Measurements from ENCODE around the gene TAOK2. TPM values are rescaled to one million over a fixed set of nuclear protein-coding genes. Genes with fewer than 3 reads are reported as not detected.
"Not testable (repeated sequence)": the region's sequence is repeated elsewhere in the genome, so short reads cannot be mapped to it uniquely, and the experiment has no call there.

TAOK2 gene
- total and polyA plus RNA-seq, 5 donors: 37.2 to 40.1 (median 39.1) TPM

DNA sequence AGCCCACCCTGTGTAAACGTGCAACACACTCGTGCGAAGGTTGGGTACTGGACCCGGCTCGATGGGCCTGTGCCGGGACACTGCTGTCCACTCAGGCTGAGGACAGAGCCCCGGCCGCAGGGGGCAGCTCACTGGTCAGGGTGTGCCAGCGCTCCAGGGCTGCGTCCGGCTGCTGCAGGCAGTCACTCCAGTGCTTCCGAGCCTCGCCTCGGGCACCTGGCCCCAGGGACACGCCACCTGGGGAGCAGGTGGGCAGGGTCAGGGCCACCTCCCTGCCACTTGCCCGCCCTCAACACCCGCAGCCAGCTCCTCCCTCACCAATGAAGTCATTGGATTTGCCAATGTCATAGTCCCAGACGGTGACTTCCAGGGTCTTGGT, 32.4 kb downstream of the TAOK2 start:
- intact Hi-C loops (cut with DNase I): no loop called here
- DNase-seq: peak in 2 of 3 donors; percentile 35 to 66

GRCh38 chr16:30006659-30007377, 33.1 kb downstream of the TAOK2 start:
- ATAC-seq (no peak), DNase-seq (peak in 2 of 3 donors; percentile 52 to 61)
- Histone ChIP-seq H3K9me3 (ENCODE audit: control insufficient read depth, low read length) (no peaks in the 10 kb centered on the region), H3K4me3 (ENCODE audit: low read length) (no peak overlapping the region), H3K27ac (ENCODE audit: low read length) (no peak overlapping the region), H3K4me1 (ENCODE audit: control insufficient read depth, insufficient read depth, low read length) (no peaks in the 10 kb centered on the region), H3K27me3 (ENCODE audit: control insufficient read depth, insufficient read depth) (no peaks in the 10 kb centered on the region)
- intact Hi-C loops (cut with DNase I): no loop called here
- 81% methylated on average over 34 of the region's 34 CpGs for WGBS

More for the DNA sequence above, 32.4 kb downstream of the TAOK2 start:
- Histone ChIP-seq H3K27me3 (ENCODE audit: control insufficient read depth, insufficient read depth) (no peaks in the 10 kb centered on the region), H3K27ac (ENCODE audit: low read length) (no peak overlapping the region), H3K9me3 (ENCODE audit: control insufficient read depth, low read length) (no peaks in the 10 kb centered on the region), H3K4me3 (ENCODE audit: low read length) (no peak overlapping the region), H3K4me1 (ENCODE audit: control insufficient read depth, insufficient read depth, low read length) (no peaks in the 10 kb centered on the region)
- peak in 1 of 2 donors; percentile 2 for ATAC-seq
- WGBS: 89% methylated on average over 18 of the region's 18 CpGs

- Histone ChIP-seq H3K4me3 (ENCODE audit: low read length) (no peak overlapping the region), H3K4me1 (ENCODE audit: control insufficient read depth, insufficient read depth, low read length) (no peaks in the 10 kb centered on the region), H3K27me3 (ENCODE audit: control insufficient read depth, insufficient read depth) (no peaks in the 10 kb centered on the region), H3K9me3 (ENCODE audit: control insufficient read depth, low read length) (no peaks in the 10 kb centered on the region), H3K27ac (ENCODE audit: low read length) (no peak overlapping the region)
- DNase-seq (peak in 1 of 3 donors; percentile 22), ATAC-seq (no peak)
- WGBS: 70% methylated on average over 11 of the region's 11 CpGs
- intact Hi-C loops (cut with DNase I): no loop called here
These were observed 33.8 kb downstream of the TAOK2 start for GRCh38 chr16:30007378-30007895.

GRCh38 chr16:30009085-30009862, 35.6 kb downstream of the TAOK2 start:
- intact Hi-C loops (cut with DNase I): no loop called here
- H3K4me1 ChIP-seq (ENCODE audit: control insufficient read depth, insufficient read depth, low read length): no peaks in the 10 kb centered on the region
- no peak overlapping the region for H3K27ac ChIP-seq (ENCODE audit: low read length)
- ATAC-seq (no peak), DNase-seq (peak in 2 of 3 donors; percentile 45 to 49)
- no peak overlapping the region for H3K4me3 ChIP-seq (ENCODE audit: low read length)
- no peaks in the 10 kb centered on the region for H3K27me3 ChIP-seq (ENCODE audit: control insufficient read depth, insufficient read depth)
- 43% methylated on average over 26 of the region's 26 CpGs for WGBS
- no peaks in the 10 kb centered on the region for H3K9me3 ChIP-seq (ENCODE audit: control insufficient read depth, low read length)

DNA sequence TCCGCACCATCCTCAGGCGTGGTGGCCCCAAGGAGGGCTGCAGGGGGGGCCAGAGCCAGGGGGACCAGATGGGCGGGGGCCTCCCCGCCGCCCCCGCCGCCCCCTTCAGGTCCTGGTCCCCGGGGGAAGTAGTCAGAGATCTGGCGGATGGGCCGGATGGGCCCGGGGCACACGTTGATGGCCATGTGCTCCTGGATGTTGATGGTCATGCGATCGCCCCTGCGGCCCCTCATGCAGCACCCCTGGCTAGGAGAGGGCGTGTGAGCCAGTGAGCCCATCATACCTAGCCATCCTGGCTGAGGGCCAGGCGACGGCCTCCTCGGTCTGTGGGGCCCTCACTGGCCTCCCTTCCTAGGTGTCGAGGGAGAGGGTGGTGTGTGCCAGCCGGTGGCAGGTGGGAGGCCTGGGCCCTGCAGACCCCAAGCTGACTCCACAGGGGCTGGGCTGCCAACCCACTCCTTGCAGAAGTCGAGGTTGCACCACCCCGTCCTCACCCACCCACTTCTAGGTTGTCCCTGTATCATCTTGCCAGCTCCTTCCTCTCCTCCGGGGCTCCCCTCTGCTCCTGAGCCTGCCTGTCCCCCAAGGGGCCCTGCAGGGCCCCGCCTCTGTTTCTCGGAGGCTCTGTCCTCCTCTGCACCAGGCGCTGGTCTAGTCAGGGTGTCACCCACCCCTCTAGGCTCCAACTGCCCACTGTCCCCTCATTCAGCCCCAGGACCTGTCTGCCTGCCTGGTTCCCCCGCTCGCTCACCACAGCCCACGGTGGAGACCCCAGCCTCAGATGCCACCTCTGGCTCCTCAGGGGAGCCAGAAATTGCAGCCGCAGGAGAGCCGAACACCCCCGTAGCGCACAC, 36.5 kb downstream of the TAOK2 start:
- Histone ChIP-seq H3K4me1 (ENCODE audit: control insufficient read depth, insufficient read depth, low read length) (no peaks in the 10 kb centered on the region), H3K27me3 (ENCODE audit: control insufficient read depth, insufficient read depth) (no peaks in the 10 kb centered on the region), H3K9me3 (ENCODE audit: control insufficient read depth, low read length) (no peaks in the 10 kb centered on the region), H3K27ac (ENCODE audit: low read length) (no peak overlapping the region), H3K4me3 (ENCODE audit: low read length) (peak overlapping the region; percentile 31)
- ATAC-seq (no peak), DNase-seq (peak in 2 of 3 donors; percentile 56 to 59)
- intact Hi-C loops (cut with DNase I): no loop called here
- WGBS: 24% methylated on average over 34 of the region's 34 CpGs

DNA sequence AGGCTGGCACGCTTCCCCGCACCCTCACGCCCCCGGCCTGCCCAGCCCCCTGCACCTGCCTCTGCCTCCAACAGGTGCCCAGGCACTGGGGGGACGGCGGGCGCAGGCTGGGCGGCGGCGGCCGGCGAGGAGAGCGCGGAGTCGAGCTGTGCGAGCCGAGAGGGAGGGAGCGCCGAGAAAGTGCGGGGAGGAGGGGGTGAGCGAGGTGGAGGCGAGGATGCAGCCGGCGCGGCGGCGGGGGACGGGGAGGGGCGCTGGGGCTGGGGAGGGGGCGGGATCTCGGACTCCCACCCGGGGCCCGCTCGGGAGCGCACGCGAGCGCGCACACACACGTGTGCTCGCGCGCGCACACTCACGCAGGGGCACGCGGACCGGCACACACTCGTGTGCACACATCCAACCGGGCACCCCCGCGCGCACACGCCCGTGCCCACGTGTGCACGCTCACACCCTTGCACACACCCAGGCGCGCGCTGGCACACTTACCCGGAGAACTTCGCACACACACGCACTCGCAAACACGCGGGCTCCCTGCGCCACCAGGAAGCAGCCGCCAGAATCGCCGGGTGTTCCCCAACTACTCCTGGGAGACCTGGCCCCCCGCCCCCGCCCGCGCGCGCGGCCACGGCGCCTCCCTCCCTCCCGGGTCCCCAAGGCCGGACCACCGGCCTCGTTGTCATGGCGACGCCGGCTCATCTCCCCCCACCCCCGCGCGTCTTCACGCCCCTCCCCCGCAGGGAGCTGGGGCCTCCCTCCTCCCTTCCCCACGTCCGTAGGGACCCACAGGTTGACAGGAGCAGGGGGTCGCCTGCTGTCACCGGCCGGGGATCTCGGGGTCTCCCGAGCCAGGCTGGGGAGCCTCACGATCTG, 37.4 kb downstream of the TAOK2 start, which contains the start of gene DOC2A:
DOC2A (minus strand) TSS at position 184 of the 870 bp plus-strand sequence. CDS start 805 bp downstream, outside the sequence.
- ATAC-seq: peak in 1 of 2 donors; percentile 22
- no peak within 1 kb of the TSS for H3K27ac ChIP-seq (ENCODE audit: low read length)
- under 1% methylated on average over 99 of the region's 99 CpGs for WGBS

DNA sequence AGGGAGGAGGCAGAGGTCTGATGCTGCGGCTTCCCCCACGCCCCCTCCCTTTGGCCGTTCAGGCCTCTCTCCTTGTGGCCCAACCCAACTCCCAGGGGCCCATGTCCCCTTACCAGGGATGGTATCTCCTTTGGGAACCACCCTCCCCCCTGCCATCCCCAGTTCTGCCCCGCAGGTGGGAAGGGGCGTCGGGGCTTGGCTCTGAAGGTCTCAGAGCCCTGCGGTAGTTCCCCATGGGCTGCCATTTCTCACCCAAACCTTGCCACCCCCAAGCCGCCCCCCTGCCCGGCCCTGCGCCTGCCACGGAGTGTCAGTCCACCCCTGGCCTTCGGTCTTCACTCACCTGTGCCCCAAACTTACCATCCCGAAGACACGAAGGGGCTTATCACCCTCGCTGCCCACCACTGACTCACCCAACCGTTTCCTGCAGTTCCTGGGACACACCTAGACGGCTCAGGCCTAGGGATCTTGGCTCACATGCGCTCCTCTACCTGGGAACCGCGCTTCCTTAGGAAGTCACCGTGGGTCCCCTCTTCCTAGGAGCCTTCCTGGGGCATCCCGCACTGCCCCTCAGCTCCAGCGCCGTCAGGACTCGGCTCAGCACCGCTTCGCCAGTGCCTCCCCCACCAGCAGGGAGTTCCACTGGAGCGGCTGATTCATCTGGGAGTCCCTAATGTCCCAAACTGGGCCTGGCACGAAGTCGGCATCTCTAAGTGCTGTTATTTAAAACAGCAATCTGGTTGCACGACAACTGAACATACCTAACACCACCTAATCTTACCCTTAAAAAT, 38.2 kb downstream of the TAOK2 start:
- no peaks in the 10 kb centered on the region for H3K27me3 ChIP-seq (ENCODE audit: control insufficient read depth, insufficient read depth)
- 17% methylated on average over 31 of the region's 31 CpGs for WGBS
- H3K4me3 ChIP-seq (ENCODE audit: low read length): no peak overlapping the region
- ATAC-seq: peak in 1 of 2 donors; percentile 17
- H3K27ac ChIP-seq (ENCODE audit: low read length): no peak overlapping the region
- H3K4me1 ChIP-seq (ENCODE audit: control insufficient read depth, insufficient read depth, low read length): no peaks in the 10 kb centered on the region
- H3K9me3 ChIP-seq (ENCODE audit: control insufficient read depth, low read length): no peaks in the 10 kb centered on the region
- DNase-seq: peak in 2 of 3 donors; percentile 36 to 37
- intact Hi-C loops (cut with DNase I): no loop called here

More for the DNA sequence above, 37.4 kb downstream of the TAOK2 start, which contains the start of gene DOC2A:
- Histone ChIP-seq H3K4me1 (ENCODE audit: control insufficient read depth, insufficient read depth, low read length) (no peaks in the 10 kb centered on the region), H3K9me3 (ENCODE audit: control insufficient read depth, low read length) (no peaks in the 10 kb centered on the region), H3K27me3 (ENCODE audit: control insufficient read depth, insufficient read depth) (no peaks in the 10 kb centered on the region), H3K4me3 (ENCODE audit: low read length) (peak within 1 kb of the TSS; percentile 31)
- intact Hi-C loops (cut with DNase I): no loop called here
- DNase-seq: peak in 2 of 3 donors; percentile 56 to 59

GRCh38 chr16:30012598-30012997, 38.9 kb downstream of the TAOK2 start:
- H3K9me3 ChIP-seq (ENCODE audit: control insufficient read depth, low read length); H3K4me3 ChIP-seq (ENCODE audit: low read length); H3K27me3 ChIP-seq (ENCODE audit: control insufficient read depth, insufficient read depth); H3K4me1 ChIP-seq (ENCODE audit: control insufficient read depth, insufficient read depth, low read length); intact Hi-C loops (cut with DNase I); H3K27ac ChIP-seq (ENCODE audit: low read length); ATAC-seq: not testable (repeated sequence)
- peak in 1 of 3 donors; percentile 31 for DNase-seq
- WGBS: 81% methylated on average over 14 of the region's 14 CpGs

GRCh38 chr16:30015450-30015849, 41.8 kb downstream of the TAOK2 start:
- WGBS: 85% methylated on average over 7 of the region's 7 CpGs

More at GRCh38 chr16:30015450-30015849, 41.8 kb downstream of the TAOK2 start:
- not testable (repeated sequence) for H3K4me1 ChIP-seq (ENCODE audit: control insufficient read depth, insufficient read depth, low read length); H3K4me3 ChIP-seq (ENCODE audit: low read length); DNase-seq; H3K9me3 ChIP-seq (ENCODE audit: control insufficient read depth, low read length); H3K27me3 ChIP-seq (ENCODE audit: control insufficient read depth, insufficient read depth); ATAC-seq; H3K27ac ChIP-seq (ENCODE audit: low read length)
- intact Hi-C loops (cut with DNase I): loop anchor here in 1 of 4 donors (5.0 kb wide), 1 partner anchor 313 kb away; no protein-coding TSS in a partner anchor
